Colonic mucosa (tissue), 4 donors: ENCODE measurements around the gene CACNA2D1. TPM values are rescaled to one million over a fixed set of nuclear protein-coding genes. Genes with fewer than 3 reads are reported as not detected.

Source experiments
- DNase-seq: peaks from one replicate; pipeline ENCODE4 v3.0.0-alpha.2; 2020
- H3K27ac ChIP-seq: fragments of 200-600 bp; one replicate; pipeline ENCODE4 v1.8.0; 2021
- H3K27me3 ChIP-seq: fragments of 200-600 bp; one replicate; pipeline ENCODE4 v1.8.0; 2021
- H3K36me3 ChIP-seq: fragments of 200-600 bp; one replicate; pipeline ENCODE4 v1.8.0; 2021
- H3K4me1 ChIP-seq: fragments of 200-600 bp; one replicate; pipeline ENCODE4 v1.8.0; 2021; ENCODE audit warnings: mild to moderate bottlenecking
- H3K4me3 ChIP-seq: fragments of 200-600 bp; one replicate; pipeline ENCODE4 v1.8.0; 2021
- H3K9ac ChIP-seq, 2 donors: one replicate each; pipeline ENCODE4 v1.7.0; 2013; ENCODE audit warnings: control low read depth in 2 of 2, low read depth in 2 of 2, low read length in 2 of 2
- H3K9me3 ChIP-seq: fragments of 200-600 bp; one replicate; pipeline ENCODE4 v1.8.0; 2021
- CTCF ChIP-seq: fragments of 200-600 bp; IDR thresholded peaks from one replicate; pipeline ENCODE4 v1.8.0; 2022; ENCODE audit warnings: antibody characterized with exemption, mild to moderate bottlenecking
- intact Hi-C: fragments of 100-400 bp; cut with DNase I; formaldehyde crosslinking; loops from one replicate; pipeline ENCODE4 v1.14.1; 2022
- total RNA-seq, 2 donors: library from RNA; stranded (reverse); fragmentation: NEBNext Ultra II Directional in 1 of 2; extraction: Animal tissue kit (Norgen Biotek cat#: 25700) in 1 of 2; gene quantifications; one replicate each; pipeline ENCODE4 v1.2.1, GENCODE V29; 2021
- donor health status: healthy.
- donor health status: DM: no; HTN: no; CAD: no.
- donor health status: DM: no; HTN: no; CAD: no.

Gene CACNA2D1
- total RNA-seq, 2 donors from 2014 or later: 1.4 to 9.3 TPM

DNA sequence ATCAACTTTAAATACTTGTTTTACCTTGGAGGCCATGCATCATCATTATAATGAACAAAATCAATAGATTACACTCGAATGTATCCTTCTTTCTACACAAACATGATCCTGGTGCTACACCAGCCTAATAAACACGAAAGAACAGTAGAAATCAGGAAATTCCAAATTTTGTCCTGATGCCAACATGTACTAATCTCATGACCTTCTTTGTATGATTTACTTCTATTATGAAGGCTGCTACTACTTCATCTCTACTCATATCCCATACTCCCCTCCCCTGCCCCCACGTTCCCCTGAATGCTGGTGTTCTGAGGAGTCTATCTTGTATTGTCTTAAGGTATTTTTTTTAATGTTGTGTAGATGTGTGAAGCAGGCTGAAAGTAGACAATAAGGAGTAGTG, 315.0 kb downstream of the CACNA2D1 start:
- no peaks in the 10 kb centered on the region for H3K27me3 ChIP-seq
- no peak for TF ChIP-seq CTCF
- intact Hi-C loops: no loop called here

DNA sequence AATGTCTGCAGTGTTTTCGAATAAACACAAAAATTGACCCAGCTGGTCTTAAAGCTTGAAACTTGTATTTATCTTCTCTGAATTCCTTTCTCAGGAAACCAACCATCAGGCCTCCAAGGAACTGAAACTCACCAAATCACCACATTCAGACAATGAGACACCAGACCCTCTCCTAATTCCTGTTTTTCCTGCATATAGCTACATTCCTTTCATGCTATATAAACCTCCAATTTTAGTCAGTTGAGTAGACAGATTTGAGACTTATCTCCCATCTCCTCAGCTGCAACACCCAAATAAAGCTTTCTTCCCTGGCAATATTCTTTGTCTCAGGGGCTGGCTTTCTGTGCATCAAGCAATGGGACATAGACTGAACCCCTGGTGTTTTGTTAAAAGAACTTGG, 317.0 kb downstream of the CACNA2D1 start:
- H3K9me3 ChIP-seq: no peaks in the 10 kb centered on the region
- intact Hi-C loops: no loop called here
- no peaks in the 10 kb centered on the region for H3K36me3 ChIP-seq
- no peaks in the 10 kb centered on the region for H3K27me3 ChIP-seq
- no peak for TF ChIP-seq CTCF
- no peak for DNase-seq
- no peak overlapping the region for H3K9ac ChIP-seq
- no peak overlapping the region for H3K4me3 ChIP-seq
- H3K4me1 ChIP-seq: no peaks in the 10 kb centered on the region
- no peak overlapping the region for H3K27ac ChIP-seq

More for the DNA sequence above, 315.0 kb downstream of the CACNA2D1 start:
- no peaks in the 10 kb centered on the region for H3K36me3 ChIP-seq
- H3K9ac ChIP-seq: no peak overlapping the region
- no peak overlapping the region for H3K4me3 ChIP-seq
- H3K9me3 ChIP-seq: no peaks in the 10 kb centered on the region
- H3K4me1 ChIP-seq: no peaks in the 10 kb centered on the region
- no peak for DNase-seq
- H3K27ac ChIP-seq: no peak overlapping the region

- no peaks in the 10 kb centered on the region for H3K4me1 ChIP-seq
- no peak for DNase-seq
- no peak overlapping the region for H3K27ac ChIP-seq
- no peaks in the 10 kb centered on the region for H3K9me3 ChIP-seq
- intact Hi-C loops: no loop called here
- no peak for TF ChIP-seq CTCF
- no peaks in the 10 kb centered on the region for H3K36me3 ChIP-seq
- H3K9ac ChIP-seq: no peak overlapping the region
- no peak overlapping the region for H3K4me3 ChIP-seq
- H3K27me3 ChIP-seq: no peaks in the 10 kb centered on the region
Observed at GRCh38 chr7:82124445-82124844, 319.1 kb downstream of the CACNA2D1 start.

GRCh38 chr7:82122275-82122674, 321.3 kb downstream of the CACNA2D1 start:
- no peak overlapping the region for H3K27ac ChIP-seq
- no peaks in the 10 kb centered on the region for H3K36me3 ChIP-seq
- H3K9me3 ChIP-seq: no peaks in the 10 kb centered on the region
- no peaks in the 10 kb centered on the region for H3K4me1 ChIP-seq
- TF ChIP-seq CTCF: no peak
- no peaks in the 10 kb centered on the region for H3K27me3 ChIP-seq
- no peak overlapping the region for H3K9ac ChIP-seq
- H3K4me3 ChIP-seq: no peak overlapping the region
- no peak for DNase-seq
- intact Hi-C loops: no loop called here

GRCh38 chr7:82114237-82114636, 329.3 kb downstream of the CACNA2D1 start:
- H3K27ac ChIP-seq: no peak overlapping the region
- no peak overlapping the region for H3K4me3 ChIP-seq
- no peaks in the 10 kb centered on the region for H3K4me1 ChIP-seq
- intact Hi-C loops: no loop called here
- no peak overlapping the region for H3K9ac ChIP-seq
- H3K36me3 ChIP-seq: no peaks in the 10 kb centered on the region
- TF ChIP-seq CTCF: no peak
- no peaks in the 10 kb centered on the region for H3K27me3 ChIP-seq
- DNase-seq: no peak
- no peaks in the 10 kb centered on the region for H3K9me3 ChIP-seq
